Subcutaneous adipose tissue (tissue), 4 donors: Measurements from ENCODE around the gene TSPYL6. TPM values are rescaled to one million over a fixed set of nuclear protein-coding genes. Genes with fewer than 3 reads are reported as not detected.

Experiments
- CTCF ChIP-seq: fragments of 450-650 bp; IDR thresholded peaks from one replicate; pipeline ENCODE4 v1.5.1; 2016; ENCODE audit warnings: low read depth, mild to moderate bottlenecking, control low read depth, antibody characterized with exemption, moderate library complexity
- total RNA-seq, 4 donors: library from RNA; depleted of rRNA; stranded (reverse); fragments of >200 nt; gene quantifications; one replicate each; pipeline ENCODE4 v1.1.0, GENCODE V29; 2016

TSPYL6 gene
- under 1 TPM in 1 of 4 donors, not detected in 3; 0.22 TPM for total RNA-seq

DNA sequence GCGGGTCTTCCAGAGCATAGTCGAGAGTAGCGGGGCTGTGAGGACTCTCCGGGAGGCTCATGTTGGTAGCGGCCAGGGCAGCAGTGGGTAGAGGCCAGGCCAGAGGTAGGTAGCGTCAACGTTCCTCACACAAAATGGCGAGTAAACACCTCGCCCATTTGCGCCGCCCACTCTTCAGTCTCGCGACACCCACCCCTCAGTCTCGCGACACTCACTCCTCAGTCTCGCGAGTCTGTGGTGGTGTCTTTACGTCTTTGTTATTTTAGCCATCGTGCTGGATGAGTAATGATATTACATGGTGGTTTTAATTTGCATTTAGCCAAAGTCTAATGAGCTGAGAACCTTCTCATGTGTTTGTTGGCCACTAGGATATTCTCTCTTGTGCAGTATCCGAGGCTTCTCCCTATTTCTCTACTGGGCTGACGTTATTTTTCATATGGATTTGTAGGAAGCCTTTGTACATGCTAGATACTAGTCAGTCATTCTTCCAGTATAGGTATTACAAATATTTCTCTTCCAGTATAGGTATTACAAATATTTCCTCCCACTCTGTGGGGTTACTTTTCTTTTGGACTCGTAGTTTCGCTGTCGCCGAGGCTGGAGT, at the start of gene TSPYL6:
Gene TSPYL6, minus strand, starts transcription at position 139 of the 604 bp plus-strand sequence. Its CDS starts 78 bp downstream, at position 61.
- TF ChIP-seq CTCF = no peak

DNA sequence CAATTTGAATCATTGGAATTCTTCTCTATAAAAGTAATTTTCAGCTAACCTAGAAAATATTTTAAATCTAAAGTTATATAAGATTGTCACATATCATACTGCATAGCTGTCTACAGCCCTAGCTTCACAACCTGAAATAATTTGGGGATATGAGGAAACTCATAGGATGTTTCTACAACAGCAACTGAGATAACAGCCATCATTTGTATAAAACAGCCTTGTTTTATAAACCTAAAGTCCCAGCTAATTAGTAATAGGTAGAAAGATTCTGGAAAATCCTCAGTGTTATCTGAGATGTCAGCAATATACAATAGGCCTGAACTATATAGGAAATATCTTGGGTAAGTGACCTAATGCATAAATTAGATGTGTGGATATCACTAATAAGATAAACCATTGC, 47.6 kb upstream of the TSPYL6 start:
- no peak for TF ChIP-seq CTCF

DNA sequence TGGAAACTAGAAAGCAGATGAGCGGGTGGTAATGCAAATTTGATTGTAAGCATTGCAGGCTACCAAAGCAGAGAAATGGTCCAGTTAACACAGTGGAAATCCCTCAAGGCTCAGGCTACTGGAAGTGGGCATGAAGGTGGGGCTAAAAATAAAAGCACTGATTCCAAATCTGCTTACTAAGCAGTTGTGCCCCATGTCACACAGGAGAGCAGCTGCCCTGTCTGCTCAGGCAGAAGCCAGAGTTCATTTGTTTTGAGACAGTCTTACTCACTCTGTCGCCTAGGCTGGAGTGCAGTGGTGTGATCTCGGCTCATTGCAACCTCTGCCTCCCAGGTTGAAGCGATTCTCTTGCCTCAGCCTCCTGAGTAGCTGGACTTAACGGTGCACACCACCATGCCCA, 42.5 kb upstream of the TSPYL6 start:
- no peak for TF ChIP-seq CTCF

GRCh38 chr2:54295911-54296310, 39.9 kb upstream of the TSPYL6 start:
- TF ChIP-seq CTCF = no peak

- TF ChIP-seq CTCF = no peak
Observed at GRCh38 chr2:54290356-54291025, 34.5 kb upstream of the TSPYL6 start.

DNA sequence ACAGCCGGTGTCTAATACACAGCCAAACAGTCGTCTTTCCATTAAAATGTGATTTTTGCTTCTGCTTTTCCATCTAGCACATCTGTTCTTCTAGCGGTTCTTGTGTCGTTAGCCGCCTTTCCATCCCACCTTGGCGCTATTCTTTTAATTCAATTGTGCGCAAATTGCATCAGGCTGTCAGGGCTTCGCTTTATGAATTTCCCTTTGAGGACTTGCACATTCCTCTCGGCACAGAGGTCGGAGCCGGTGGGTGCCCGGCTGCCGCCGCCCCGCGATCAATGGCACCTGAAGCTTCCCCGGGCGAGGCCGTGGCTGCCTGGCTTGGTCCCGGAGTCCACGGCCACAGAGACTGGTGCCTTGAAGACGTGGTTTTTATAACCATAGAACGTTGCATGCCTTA, 33.9 kb upstream of the TSPYL6 start:
- TF ChIP-seq CTCF = no peak

DNA sequence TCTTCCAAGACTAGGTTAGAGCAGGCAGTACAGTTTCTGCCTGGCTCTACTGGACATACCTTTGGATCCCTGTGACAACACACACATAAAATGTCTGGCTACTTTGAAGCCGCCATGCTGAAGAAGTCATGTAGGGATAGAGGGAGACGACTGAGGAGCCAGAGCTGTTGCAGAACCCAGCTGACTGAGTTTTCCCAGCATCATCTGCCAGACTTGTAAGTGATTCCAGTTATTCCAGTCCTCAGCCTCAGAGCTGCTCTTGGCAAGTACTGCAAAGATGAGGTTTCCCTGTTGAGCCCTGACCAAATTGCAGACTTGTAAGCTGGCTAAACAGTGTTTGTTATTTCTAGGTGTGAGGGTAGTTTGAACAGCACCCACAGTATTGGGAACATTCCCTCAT, 31.5 kb upstream of the TSPYL6 start:
- no peak for TF ChIP-seq CTCF
